GM21717 (cell line): Measurements from ENCODE around the gene MAPK11.

Experiments
- ATAC-seq: cut with Tn5 transposase; IDR thresholded peaks from one replicate; pipeline ENCODE4 v1.9.1; 2021; ENCODE audit warnings: mild to moderate bottlenecking, moderate library complexity; ENCODE audit not compliant: unreplicated experiment

MAPK11 gene

DNA sequence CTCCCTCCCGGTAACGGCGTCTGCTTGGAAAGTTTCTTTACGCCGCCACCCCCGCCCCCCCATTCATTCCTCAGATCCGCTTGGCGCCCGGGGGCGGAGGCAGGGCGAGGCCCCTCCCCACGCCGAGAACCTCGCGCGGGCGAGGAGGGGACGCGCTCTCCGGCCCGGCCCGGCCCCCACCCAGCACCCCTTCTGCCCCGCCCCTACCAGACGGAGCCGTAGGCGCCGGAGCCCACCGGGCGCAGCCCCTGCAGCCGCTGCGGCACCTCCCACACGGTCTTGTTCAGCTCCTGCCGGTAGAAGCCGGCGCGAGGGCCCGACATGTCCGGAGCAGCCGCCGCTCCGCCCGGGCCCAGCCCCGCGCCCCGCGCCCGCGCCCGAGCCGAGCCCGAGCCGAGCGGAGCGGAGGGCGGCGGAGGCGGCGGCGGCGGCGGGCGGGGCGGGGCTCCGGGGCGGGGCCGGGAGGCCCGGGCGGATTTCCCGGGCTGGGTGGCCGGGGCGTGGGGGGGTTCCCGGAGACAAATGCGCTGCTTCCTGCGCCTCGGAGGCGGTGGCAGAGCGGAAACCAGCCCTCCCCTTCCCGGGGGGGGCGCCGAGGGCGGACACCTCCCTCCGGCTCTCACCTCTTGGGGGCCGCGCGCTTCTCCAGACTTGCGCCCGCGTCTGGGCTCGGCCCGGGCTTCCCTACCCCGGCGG, at the start of gene MAPK11:
Gene MAPK11 (minus strand): TSS at position 411 of the 696 bp plus-strand sequence. CDS start 88 bp downstream, at position 323.
- ATAC-seq, result no peak

DNA sequence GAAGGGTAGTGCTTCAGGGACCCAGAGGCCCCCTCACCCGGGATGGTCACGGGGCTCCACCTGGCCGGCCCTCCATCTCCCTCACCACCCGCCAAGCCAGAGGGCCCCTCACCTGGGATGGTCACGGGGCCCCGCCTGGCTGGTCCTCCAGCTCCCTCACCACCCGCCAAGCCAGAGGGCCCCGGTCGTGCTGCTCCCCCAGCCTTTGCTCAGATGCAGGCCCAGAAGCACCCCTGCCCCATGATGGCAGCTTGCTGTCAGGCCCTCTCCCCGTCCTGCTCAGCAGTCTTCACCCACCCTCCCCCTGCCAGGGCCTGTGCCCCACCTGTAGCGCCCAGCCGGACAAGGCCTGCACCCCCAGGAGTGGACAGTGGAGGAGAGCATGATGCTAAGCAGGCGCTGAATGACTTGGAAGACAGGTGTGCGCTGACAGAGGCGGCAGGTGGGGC, 49.3 kb upstream of the MAPK11 start:
- no peak for ATAC-seq

DNA sequence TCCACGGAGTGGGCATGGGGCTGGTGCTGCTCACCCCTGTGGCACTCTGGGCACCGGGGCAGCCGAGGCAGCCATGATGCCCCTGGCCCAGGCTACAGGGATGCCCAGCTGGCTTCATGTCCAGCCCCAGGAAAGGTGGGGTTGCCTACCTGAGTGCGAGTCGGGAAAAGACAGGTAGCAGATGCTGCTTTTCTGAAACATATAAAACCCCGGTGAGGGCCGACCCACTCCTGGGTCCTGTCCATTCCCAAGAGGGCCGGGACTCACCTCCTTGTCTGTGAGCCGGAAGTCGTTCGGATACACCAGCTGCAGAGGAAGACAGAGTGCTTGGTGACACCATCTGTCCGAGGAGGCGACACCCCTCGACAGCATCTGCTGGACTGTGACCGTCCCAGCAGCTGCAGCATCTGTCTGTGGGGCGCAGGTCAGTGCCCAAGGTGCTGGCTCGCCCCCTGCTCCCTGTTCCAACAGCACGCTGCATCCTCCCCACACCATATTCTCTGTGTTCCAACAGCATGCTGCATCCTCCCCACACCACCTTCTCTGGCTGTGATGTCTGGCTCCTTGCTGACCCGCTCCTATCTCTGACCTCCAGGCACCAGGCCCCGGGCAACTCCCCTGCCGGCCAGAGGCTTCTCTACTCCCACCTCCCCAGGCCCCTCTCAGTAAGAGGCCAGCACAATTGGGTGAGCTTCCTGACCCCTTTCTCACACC, 48.7 kb upstream of the MAPK11 start:
- ATAC-seq, result no peak

- no peak for ATAC-seq
Measured at GRCh38 chr22:50318356-50318697, 48.1 kb upstream of the MAPK11 start.

DNA sequence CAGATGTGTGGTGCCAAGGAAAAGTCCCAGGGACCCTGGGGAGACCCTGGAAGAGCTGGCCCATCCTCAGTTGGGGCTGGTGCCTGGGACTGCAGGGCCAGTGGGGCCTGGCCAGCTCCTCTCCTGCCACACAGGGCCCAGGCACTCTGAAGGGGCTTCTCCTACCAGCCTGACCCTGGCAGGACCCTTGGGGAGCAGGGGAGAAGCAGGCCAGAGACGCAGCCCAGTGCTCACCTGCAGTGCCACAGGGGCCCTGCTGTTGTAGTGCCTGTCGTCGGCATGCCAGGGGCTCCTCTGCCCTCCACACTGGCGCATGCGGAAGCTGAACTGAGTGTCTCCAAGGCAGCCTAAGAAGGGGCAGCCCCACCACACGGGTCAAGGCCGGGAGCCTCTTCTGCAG, 47.5 kb upstream of the MAPK11 start:
- no peak for ATAC-seq

GRCh38 chr22:50317178-50317577, 47.0 kb upstream of the MAPK11 start:
- ATAC-seq, result no peak

DNA sequence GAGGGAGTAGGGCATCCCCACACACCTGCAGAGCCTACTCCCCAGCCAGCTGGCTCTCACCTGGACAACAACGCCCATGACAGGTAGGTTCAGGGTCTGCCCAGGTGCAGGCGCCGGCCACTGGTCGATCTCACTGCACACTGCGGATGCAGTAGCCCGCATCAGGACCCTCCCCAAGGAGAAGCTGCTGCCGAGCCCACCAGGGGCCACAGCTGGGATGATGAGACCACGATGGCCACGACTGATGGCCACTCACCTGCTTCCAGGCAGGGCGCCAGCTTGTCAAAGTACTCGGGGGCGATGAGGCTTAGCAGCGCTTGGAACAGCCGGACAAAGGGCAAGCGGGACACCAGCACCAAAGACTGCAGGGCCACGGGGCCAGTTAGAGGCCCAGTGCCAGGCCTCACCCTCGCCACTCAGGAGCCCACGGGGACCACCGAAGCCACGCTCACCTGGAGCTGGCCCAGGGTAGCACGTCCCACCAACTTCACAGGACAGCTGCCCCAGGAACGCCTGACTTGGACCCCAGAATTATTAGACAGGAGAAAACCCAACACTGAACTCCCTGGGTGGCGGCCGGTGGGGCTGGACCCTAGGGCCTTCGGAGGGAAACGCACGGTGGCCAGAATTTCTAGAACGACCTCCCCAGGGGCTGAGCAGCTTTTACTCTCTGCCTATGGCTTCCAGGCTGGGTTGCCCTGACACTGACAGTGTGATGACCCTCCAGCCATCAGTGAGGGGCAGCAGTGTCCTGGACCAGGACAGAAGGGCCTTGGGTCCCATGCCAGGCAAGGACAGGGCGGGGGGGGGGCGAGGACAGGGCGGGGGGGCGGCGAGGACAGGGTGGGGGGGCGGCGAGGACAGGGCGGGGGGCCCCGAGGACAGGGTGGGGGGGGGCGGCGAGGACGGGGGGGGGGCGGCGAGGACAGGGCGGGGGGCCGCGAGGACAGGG, 46.2 kb upstream of the MAPK11 start:
- no peak for ATAC-seq

DNA sequence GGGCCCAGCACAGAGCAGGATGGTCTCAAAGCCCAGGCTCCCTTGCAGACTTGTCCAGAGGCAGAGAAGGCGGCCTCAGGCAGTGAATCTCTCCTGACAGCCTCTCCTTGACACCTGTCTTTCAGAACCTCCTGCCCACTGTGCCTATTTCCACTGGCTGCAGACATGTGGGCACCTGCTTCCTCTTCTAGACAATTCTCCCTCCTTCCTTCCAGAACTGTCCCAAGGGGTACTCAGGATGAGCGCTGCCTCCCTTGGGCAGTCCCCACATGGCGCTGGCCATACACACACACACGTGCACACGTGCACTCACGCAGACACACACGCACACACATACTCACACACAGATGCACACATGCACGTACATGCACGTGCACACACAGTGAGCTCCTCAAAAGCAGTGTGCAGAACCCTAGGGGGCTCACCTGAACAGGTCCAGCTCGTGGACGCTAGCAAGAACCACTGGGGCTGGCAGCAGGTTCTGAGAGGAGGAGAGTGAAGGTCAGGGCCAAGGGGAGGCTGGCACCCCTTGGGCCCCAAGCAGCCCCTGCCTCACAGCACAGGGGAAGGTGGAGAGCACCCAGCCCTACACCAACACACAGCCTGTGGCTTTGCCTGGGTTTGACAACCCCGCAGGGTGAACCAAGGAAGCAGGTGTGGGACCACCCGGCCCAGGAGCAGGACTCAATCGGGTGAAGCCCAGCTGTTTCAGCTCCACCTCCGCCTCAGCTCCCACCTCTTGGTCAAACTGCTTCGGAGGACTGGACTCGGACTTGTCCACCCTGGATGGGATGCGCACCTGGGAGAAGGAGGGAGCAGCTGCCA, 45.3 kb upstream of the MAPK11 start:
- no peak for ATAC-seq

DNA sequence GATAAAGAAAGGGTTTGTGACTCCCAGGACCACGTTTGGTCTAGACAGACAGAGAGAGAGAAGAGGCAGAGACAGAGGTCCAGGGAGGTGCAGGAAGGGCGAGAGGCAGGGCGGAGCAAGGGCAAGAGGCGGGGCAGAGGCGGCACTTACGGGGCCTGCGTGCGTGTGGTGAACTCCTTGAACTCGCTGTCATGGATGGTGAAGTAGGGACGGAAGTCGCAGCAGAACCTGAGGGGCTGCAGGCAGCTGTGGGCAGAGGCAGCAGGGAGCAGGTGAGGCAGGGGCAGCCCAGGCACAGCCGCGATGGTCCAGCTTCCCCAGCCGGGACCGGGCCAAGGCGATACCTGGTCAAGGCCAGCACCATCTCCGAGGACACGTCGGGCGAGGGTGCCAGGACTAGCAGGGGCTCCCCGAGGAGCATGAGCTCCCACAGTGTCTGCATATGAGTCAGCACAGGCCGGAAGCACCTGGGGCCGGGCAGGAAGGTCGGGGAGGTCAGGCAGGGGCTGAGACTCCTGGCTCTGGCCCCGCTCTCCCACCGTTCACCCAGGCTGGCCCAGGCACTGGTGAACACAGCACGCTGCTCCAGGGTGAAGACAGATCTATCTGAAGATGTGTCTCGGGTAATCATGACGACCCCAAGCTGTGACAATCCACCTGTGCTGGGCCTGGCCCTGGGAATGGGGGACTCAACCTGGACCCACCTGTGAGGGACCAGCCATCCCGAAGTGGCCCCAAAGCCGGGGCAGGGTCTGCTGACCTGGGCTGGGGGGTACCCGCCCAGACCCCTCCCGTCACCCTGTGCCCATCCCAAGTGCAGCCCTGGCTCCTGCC, 44.5 kb upstream of the MAPK11 start:
- ATAC-seq, result peak; percentile 69

DNA sequence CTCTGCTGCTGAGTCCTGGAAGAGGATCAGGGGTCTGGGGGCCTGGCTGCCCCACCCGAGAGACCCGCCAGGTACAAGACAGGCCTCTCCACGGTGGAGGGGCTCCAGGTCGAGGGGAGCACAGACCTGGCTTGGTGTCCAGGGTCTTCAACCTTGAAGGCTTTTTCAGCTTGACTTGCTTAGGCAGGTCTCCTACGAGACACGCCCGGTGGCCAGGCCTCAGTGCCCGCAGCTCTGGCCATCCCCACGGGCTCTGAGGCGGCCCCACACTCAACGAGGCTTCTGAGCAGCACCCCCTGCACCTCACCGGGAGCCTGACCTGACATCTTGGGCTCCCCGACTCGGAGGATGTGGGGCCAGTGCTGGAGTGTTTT, 43.9 kb upstream of the MAPK11 start:
- no peak for ATAC-seq

DNA sequence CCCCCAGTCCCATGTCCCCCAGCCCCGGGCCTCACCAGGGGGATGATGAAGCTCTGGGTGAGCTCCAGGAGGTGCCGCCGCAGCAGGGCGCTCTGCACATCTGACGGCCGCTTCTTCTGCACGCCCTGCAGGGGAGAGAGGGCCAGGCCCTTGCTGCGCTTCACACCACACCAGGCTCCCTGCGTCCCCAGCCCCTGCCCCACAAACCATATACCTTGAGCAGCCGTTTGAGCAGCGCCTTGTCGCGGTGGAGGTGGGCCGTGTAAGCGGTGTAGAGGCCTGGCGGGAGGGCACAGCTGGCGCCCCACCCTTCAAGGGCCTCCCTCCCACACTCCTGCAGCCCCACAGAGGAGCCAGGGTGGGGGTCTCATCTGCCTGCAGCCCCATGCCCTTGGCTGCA, 43.4 kb upstream of the MAPK11 start:
- ATAC-seq, result no peak

- ATAC-seq, result no peak
Measured at GRCh38 chr22:50313021-50313420, 42.8 kb upstream of the MAPK11 start.

DNA sequence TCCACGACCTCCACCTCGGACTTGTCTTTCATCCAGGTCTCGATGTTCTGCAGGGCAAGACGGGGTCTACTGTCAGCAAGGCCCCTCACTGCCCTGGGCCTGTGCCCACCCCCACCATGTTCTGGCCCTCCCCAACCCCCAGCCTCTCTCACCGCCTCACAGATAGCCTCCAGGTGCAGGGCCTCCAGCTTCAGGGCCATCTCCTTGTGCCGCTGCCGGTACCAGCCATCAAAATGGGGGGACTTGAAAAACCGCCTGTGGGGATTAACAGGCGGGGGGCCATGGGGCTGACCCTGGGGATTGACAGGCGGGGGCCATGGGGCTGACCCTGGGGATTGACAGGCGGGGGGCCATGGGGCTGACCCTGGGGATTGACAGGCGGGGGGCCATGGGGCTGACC, 42.2 kb upstream of the MAPK11 start:
- no peak for ATAC-seq

GRCh38 chr22:50311606-50312351, 41.6 kb upstream of the MAPK11 start:
- ATAC-seq, result no peak

DNA sequence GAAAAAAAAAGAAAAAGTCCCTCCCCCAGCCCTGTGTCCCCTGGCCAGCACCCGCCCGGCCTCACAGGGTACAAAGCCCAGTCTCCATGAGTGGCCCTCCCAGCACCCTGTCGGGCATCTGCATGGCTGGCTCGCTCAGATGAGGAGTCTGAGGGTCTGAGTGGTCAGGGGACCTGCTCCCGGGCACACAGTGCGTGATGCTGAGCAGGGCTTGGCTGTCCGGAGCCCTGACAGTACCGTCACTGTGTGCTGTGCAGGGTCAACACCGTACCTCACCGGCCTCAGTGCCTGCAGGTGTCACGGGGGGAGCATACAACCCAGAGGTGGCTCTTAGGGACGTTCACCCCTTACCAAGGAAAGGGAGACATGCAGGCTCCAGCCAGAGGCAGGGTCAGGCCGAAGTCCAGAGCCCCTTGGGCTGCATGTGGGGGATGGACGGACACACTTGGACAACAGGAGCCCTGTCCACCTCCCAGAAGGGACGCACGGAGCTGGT, 40.8 kb upstream of the MAPK11 start:
- no peak for ATAC-seq

- ATAC-seq, result no peak
Measured at GRCh38 chr22:50310031-50310722, 40.0 kb upstream of the MAPK11 start.

- ATAC-seq, result no peak
Measured at GRCh38 chr22:50309601-50309991, 39.4 kb upstream of the MAPK11 start.

DNA sequence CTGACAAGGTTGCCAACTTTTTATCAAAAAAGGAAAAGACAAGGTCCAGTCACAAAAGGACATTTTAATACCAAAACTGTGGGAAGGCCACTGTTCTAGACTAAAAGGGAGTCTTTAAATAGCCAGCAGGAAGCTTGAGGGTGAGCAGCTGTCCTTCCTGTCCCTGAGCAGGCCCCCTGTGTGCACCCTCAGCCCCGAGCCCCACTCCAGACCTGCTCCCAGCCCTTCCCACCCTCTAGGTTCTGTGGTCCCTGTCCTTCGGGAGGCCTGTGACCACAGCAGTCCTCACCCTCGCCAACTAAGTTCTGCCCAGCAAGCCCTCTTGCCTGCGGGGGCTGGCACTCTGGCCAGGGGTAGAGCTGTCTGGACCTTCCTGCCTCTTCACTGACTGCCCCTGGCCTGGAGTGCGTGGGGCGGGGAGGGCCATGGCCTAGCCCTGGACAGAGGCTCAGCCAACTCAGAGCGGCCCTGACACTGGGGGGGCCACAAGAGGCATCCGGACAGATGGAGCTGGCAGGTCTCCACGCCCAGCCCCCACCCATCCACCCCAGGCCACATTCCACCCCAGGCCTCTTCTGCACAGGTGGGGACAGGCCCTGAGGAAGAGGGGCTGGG, 38.9 kb upstream of the MAPK11 start:
- ATAC-seq, result no peak
